ENCODE measurements around the gene RNF41. TPM values are rescaled to one million over a fixed set of nuclear protein-coding genes. Genes with fewer than 3 reads are reported as not detected.
"Not testable (repeated sequence)": the region's sequence is repeated elsewhere in the genome, so short reads cannot be mapped to it uniquely, and the experiment has no call there.

RNF41 gene
- total RNA-seq, 1 experiment from 2014 or later = 57.4 TPM

GRCh38 chr12:56197921-56198635 is 23.6 kb downstream of the RNF41 start:
- CTCF ChIA-PET = interaction anchor here (0.8 to 5.5 kb wide), 7 partner anchors 8 to 69 kb away, joined by 3 to 37 read pairs (median 10); partner anchors contain the start of genes ANKRD52, COQ10A, RNF41 and SMARCC2
- Mint-ChIP-seq H3K4me3 (no peak overlapping the region), H3K27me3 (ENCODE audit: low read depth) (no peaks in the 10 kb centered on the region), H3K36me3 (peaks cover 2% of the 10 kb centered on the region; the same call in 1 of the 2 replicates), H3K27ac (peak overlapping the region; percentile 73), H3K4me1 (peaks cover 25% of the 10 kb centered on the region), H3K9me3 (no peaks in the 10 kb centered on the region)
- POLR2A ChIA-PET = interaction anchor here (2.4 kb wide), 1 partner anchor 23 kb away, joined by 10 read pairs; the partner anchor contains the start of gene RNF41
- no peak for ATAC-seq
- TF ChIP-seq PRDM15 (CRISPR knock-in tag; IDR thresholded peaks at IDR 0.05) = no peak
- TF ChIP-seq ZNF423 (CRISPR knock-in tag; IDR thresholded peaks at IDR 0.05) = no peak
- no peak for TF ChIP-seq JAZF1 (CRISPR knock-in tag; IDR thresholded peaks at IDR 0.05)
- TF ChIP-seq CDX4 (CRISPR knock-in tag; IDR thresholded peaks at IDR 0.05; ENCODE audit: borderline replicate concordance) = no peak
- no peak for TF ChIP-seq ERG (CRISPR knock-in tag; IDR thresholded peaks at IDR 0.05)
- TF ChIP-seq FOXP4 (CRISPR knock-in tag; IDR thresholded peaks at IDR 0.05) = no peak
- TF ChIP-seq HMGXB4 (CRISPR knock-in tag; IDR thresholded peaks at IDR 0.05) = no peak
- TF ChIP-seq CREB1 (CRISPR knock-in tag; IDR thresholded peaks at IDR 0.05) = no peak
- TF ChIP-seq E2F1 (CRISPR knock-in tag; IDR thresholded peaks at IDR 0.05) = no peak
- TF ChIP-seq TEAD1 (CRISPR knock-in tag; IDR thresholded peaks at IDR 0.05) = no peak
- no peak for TF ChIP-seq NR1H2 (CRISPR knock-in tag; IDR thresholded peaks at IDR 0.05)
- TF ChIP-seq ZNF263 (CRISPR knock-in tag; IDR thresholded peaks at IDR 0.05; ENCODE audit: low read depth) = no peak
- no peak for DNase-seq (ENCODE audit: low spot score)

- H3K4me3 Mint-ChIP-seq; H3K36me3 Mint-ChIP-seq; DNase-seq (ENCODE audit: low spot score); H3K27me3 Mint-ChIP-seq (ENCODE audit: low read depth); H3K9me3 Mint-ChIP-seq; POLR2A ChIA-PET: not testable (repeated sequence)
- peak overlapping the region; percentile 28; the same call in 1 of the 2 replicates for H3K27ac Mint-ChIP-seq
- ATAC-seq = peak; percentile 57
- peaks cover 28% of the 10 kb centered on the region for H3K4me1 Mint-ChIP-seq
- CTCF ChIA-PET = interaction anchor here (0.7 to 5.5 kb wide), 6 partner anchors 10 to 1543 kb away, joined by 3 to 37 read pairs (median 5); partner anchors contain the start of genes ANKRD52, CNPY2, COQ10A and RNF41
These were observed 24.7 kb downstream of the RNF41 start for GRCh38 chr12:56196818-56197550.

All from WTC11 (cell line).